Astrocyte (in vitro differentiated cells and primary cell): Measurements from ENCODE around the gene OTX2.

Source experiments
- CTCF ChIP-seq: IDR thresholded peaks from 2 replicates; pipeline ENCODE4 v1.5.1; 2011; ENCODE audit warnings: low read depth, mild to moderate bottlenecking, inconsistent platforms, low read length, moderate library complexity; ENCODE audit not compliant: insufficient read depth
- EZH2 ChIP-seq: IDR thresholded peaks from 2 replicates; pipeline ENCODE4 v1.6.1; 2012; ENCODE audit warnings: mild to moderate bottlenecking, low read length, inconsistent platforms; ENCODE audit not compliant: insufficient read depth

GRCh38 chr14:56808110-56808382, 2.2 kb downstream of the OTX2 start:
- TF ChIP-seq EZH2 (no peak), CTCF (no peak)
